ENCODE results near the gene ERG28.

- TF ChIP-seq POLR2A (IDR thresholded peaks at IDR 0.05; ENCODE audit: low read depth, low read length) (no peak), POLR2AphosphoS5 (IDR thresholded peaks at IDR 0.05; ENCODE audit: low read depth, low read length) (no peak)
Measured at GRCh38 chr14:75653563-75653962, 7.1 kb downstream of the ERG28 start.

All from GM12892 (cell line).